HCT116 (cell line): ENCODE results near the gene PDE6A.

Experiments used
- CTCF ChIP-seq, 3 experiments: fragments of 200-600 bp in 1 of 3; sonication (generic) in 1 of 3; IDR thresholded peaks in 2 of 3; conservative IDR thresholded peaks in 1 of 3; 2 replicates each; pipeline ENCODE4 v1.5.1; 2012 to 2017; ENCODE audit warnings: low read depth in 2 of 3, low read length in 2 of 3, antibody characterized with exemption in 1 of 3, borderline replicate concordance in 1 of 3, control low read depth in 1 of 3, mild to moderate bottlenecking in 1 of 3, mixed read lengths in 1 of 3, mixed run types in 1 of 3, moderate library complexity in 1 of 3; ENCODE audit not compliant: insufficient read depth in 1 of 3
- EZH2 ChIP-seq: fragments of 200-600 bp; sonication (generic); IDR thresholded peaks from 2 replicates; pipeline ENCODE4 v1.6.1; 2017; ENCODE audit warnings: antibody characterized with exemption, mixed run types
- POLR2A ChIP-seq: IDR thresholded peaks from 2 replicates; pipeline ENCODE4 v1.7.0; 2011; ENCODE audit warnings: borderline replicate concordance; ENCODE audit not compliant: insufficient read depth, insufficient read length; ENCODE audit errors: extremely low read depth

DNA sequence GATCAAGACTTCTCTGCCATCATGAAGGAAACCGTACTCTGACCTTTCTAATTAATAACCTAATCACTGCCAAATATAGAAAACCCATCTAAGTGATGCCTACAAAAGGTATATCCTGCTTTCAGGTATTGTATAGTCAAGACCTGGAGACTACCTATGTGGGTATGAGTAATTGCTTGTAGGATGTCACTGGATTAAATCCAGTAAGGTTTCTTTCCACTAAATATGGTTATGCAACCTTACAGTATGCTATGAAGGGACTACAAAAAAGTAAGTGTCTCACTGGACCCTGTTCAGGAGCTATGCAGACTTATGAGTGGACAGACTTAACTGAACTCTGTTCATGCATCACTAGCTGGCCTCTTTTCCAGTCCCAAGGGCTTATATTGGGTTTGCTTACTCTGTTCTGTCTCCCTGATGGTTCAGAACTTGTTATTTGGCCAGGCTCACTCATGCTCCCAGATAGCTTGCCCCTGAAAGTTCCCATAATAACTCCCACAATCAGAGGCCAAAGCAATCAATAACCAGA lies 51.1 kb downstream of the PDE6A start:
- TF ChIP-seq EZH2, result no peak
- TF ChIP-seq POLR2A, result no peak
- TF ChIP-seq CTCF (IDR thresholded peaks at IDR 0.05 in 2 of 3, conservative IDR thresholded peaks at IDR 0.05 in 1 of 3; ENCODE audit: borderline replicate concordance in 1 of 3, insufficient read depth in 1 of 3, low read depth in 2 of 3, low read length in 2 of 3), result no peak
